Posterior cingulate gyrus (tissue), 11 donors: ENCODE data around the gene CACNA2D2.

Source experiments
- DNase-seq, 10 donors: peaks; one replicate each; pipeline versions ENCODE4 v3.0.0 to v3.0.0-alpha.2; 2020 to 2021; ENCODE audit warnings: mixed read lengths in 3 of 10
- intact Hi-C: fragments of 100-400 bp; cut with DNase I; formaldehyde crosslinking; loops from one replicate; pipeline ENCODE4 v1.15.1; 2023

The CACNA2D2 gene

GRCh38 chr3:50354186-50354764 is 149.2 kb downstream of the CACNA2D2 start:
- intact Hi-C loops = no loop called here
- DNase-seq = no peak

DNA sequence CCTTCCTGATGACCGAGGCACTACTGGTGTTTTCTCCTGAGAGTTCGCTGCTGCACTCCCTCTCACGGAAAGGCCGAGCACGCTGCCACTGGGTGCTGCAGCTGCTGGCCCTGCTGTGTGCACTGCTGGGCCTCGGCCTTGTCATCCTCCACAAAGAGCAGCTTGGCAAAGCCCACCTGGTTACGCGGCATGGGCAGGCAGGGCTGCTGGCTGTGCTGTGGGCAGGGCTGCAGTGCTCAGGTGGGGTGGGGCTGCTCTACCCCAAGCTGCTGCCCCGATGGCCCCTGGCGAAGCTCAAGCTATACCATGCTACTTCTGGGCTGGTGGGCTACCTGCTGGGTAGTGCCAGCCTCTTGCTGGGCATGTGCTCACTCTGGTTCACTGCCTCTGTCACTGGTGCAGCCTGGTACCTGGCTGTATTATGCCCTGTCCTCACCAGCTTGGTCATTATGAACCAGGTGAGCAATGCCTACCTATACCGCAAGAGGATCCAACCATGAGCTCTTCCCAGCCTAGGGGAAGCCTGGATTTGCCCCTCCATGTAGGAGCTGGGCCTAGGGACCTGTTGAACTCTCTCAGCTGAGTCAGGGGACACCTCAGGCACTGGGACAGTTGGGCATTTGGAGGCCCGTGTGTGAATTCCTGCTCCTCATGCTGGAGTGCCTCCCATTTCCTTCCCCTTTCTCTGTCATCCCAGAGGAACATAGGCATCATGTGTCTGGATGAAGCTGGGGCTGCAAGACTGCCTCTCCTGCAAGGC is 150.0 kb downstream of the CACNA2D2 start:
- intact Hi-C loops = no loop called here
- no peak for DNase-seq

DNA sequence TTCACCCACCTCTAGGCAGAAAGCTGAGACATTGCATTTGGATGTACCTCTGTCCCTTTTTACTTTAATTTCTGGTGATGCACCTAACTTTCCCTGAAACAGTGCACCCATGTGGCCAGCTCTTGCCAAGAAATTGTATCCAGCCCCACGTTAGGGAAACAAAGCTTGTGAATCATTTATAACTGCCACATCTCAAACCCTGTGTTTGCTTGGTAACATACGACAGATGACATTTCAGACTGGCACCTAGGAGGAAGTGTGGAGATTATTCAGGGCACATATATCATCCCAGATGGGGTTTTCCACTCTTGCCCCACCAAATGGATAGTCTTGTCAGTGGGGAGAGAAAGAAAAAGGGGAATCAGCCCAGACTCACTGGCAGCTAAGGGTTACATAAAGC is 150.7 kb downstream of the CACNA2D2 start:
- intact Hi-C loops = no loop called here
- no peak for DNase-seq

- intact Hi-C loops = loop anchor here (1.0 kb wide), 1 partner anchor 8 kb away; the partner anchor contains the start of gene TMEM115
These were observed 152.1 kb downstream of the CACNA2D2 start for GRCh38 chr3:50351323-50351697.

DNA sequence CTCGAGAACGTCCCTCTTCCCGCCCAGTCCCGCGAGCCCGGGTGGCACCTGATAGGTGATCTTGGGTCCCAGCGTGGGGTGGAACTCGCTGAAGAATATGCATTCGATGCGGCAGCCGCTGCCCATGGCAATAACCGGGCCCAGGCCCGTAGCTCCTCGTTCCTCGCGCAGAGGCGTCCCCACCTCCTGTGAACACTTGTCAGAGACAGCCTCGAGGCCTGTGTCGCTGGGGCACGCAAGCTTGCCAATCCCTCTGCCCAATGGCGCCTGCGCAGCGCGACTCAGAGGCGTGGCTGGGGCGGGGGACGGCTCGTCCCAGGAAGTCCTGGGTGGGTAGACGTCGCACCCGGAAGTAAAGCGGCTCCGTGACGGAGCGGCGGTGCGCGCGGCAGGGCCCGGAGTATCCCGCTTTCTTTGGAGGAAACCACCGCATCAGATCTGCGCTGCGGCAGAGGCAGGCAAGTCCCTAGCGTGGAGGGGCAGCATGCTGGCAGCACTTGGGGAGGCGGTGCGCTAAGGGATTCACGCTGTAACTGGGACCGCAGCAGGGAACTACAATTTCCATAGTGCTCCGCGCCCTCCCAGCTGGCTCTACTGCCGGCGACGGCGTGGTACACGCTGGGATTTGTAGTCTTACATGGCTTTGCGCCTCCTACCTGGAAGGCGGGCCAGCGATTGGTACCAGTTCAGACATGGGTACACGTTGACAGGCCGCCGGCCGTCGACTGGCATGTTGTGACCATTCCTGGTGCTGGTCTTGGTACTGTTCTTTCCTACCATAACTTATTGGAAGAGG is 152.7 kb downstream of the CACNA2D2 start, which contains the start of the genes CYB561D2 and NPRL2:
TSS of gene CYB561D2 (plus strand) at position 336 of the 796 bp plus-strand sequence. CDS start 572 bp downstream, outside the sequence.
TSS of gene NPRL2 (minus strand) at position 249 of the 796 bp plus-strand sequence. CDS start at position 126, 123 bp downstream.
- intact Hi-C loops = loop anchor here (1.0 kb wide), 1 partner anchor 9 kb away; the partner anchor contains the start of gene TMEM115
- DNase-seq = peak; percentile 99 to 100 (median 99)

More at GRCh38 chr3:50351323-50351697, 152.1 kb downstream of the CACNA2D2 start:
- peak in 1 of 10 donors; percentile 78 for DNase-seq

GRCh38 chr3:50350213-50350526 is 153.3 kb downstream of the CACNA2D2 start:
- intact Hi-C loops = no loop called here
- no peak for DNase-seq

GRCh38 chr3:50347187-50347813 is 156.1 kb downstream of the CACNA2D2 start:
- intact Hi-C loops = loop anchor here (1.0 to 5.0 kb wide), 2 partner anchors 195 to 265 kb away; partner anchors contain the start of gene CISH
- peak in 8 of 10 donors; percentile 62 to 96 (median 72) for DNase-seq

DNA sequence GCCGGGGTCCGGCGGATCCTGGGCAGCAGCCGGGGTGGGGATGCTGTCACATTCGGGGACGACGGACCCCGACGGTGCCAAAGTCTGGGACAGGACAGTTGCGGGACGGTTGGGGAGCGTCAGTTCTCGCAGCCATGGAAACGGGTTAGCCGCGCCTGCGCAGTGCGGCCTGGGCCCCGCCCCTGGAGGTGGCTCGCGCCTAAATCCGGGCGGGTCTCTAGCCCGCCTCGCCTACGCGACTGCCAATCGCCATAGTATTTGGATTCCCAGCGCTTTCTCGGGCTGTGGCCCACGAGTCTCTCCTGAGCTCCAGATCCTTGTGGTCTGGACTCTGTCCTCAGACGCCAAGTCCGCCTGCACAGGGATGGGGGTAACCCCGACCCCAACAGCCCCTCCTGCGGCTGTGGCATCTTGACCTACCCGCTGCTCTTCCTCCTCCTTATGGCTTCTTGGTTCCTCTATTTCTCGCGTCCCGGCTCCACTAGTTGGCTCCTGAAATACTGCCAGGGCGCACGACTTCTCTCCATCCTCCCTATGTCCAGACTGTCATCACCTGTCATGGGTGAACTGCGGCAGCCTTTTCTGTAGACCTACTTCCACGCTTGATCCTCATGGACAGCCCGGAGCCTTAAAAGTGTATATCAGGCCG is 157.7 kb downstream of the CACNA2D2 start, which contains the start of gene ZMYND10:
TSS of gene ZMYND10 (minus strand) at position 147 of the 649 bp plus-strand sequence. CDS start 153 bp downstream, outside the sequence.
- peak in 7 of 10 donors; percentile 32 to 93 (median 63) for DNase-seq
- intact Hi-C loops = loop anchor here (5.0 kb wide), 1 partner anchor 267 kb away; the partner anchor contains the start of gene CISH

DNA sequence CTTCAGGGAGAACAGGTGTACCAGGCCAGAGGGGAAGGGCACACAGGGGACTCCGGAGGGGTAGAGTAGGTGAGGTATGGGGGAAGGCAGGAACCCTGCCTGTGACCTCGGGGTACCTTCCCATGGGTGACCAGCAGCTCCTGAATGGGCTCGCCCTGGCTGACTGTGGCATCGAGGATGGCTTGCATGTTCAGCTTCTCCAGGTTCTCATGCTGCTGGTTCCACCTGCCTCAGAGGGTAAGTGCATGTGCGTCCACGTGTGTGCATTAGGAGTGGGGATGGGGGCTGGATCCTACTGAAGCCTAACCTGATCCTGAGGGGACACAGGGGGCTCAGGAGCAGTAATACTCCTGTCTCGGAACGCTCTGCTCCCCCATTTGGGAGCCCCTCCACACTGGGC is 158.4 kb downstream of the CACNA2D2 start:
- DNase-seq = no peak
- intact Hi-C loops = loop anchor here (5.0 kb wide), 1 partner anchor 267 kb away; the partner anchor contains the start of gene CISH

GRCh38 chr3:50342813-50343633 is 160.4 kb downstream of the CACNA2D2 start:
- no peak for DNase-seq
- intact Hi-C loops = no loop called here

DNA sequence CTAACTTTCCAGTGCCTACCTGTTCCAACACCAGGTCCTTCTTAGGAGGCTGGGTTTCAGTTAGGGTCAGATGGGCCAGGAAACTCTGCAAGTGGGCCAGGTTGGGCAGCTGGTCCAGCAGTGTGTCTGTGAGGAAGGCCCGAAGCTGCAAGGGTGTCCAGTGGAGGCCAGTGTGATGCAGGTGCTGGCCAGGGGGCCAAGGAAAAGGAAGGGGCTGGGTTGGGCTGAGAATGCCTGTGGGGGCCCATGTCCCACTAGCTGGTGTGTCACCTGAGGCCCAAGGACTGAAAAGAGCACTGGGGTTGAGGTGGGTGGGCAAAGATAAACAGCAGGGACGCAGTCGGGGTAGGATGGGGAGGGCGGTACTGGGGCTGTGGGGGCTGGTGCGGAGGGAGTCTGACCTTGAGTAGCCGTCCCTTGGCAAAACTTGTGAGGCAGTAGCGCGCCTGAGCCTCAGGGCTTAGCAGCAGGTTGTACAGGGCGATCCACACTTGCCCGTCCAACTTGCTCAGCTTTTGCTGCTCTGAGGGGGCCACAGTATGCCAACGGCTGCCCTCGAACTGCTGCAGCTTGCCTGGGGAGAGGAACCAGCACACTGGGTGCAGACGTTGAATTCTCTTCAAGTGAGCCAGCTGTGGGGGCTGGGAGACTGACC is 161.3 kb downstream of the CACNA2D2 start:
- no peak for DNase-seq
- intact Hi-C loops = no loop called here

DNA sequence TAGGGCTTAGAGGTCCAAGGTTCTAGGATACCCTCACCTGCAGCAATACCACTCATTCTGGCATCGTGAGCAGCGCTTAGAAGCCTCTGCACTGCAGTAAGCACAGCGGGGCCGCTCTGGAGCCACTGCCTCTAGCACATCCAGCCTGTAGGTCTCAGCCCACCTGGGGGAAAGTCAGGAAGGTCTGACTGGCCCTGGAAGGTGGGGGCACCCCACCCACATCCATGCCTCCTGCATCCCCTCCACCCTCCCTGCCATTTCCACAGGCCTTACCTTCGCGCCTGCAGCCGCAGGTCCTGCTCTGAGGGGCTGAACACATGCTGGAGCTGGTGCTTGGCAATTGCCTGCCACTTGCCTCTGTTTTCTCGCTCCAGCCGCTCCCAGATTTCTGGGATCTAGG is 161.9 kb downstream of the CACNA2D2 start:
- intact Hi-C loops = no loop called here
- no peak for DNase-seq

GRCh38 chr3:50340448-50341329 is 162.7 kb downstream of the CACNA2D2 start, which contains the start of gene RASSF1:
Gene RASSF1 (minus strand): TSS chr3:50340836. CDS start chr3:50340805, 31 bp downstream.
- peak in 1 of 10 donors; percentile 73 for DNase-seq
- intact Hi-C loops = no loop called here

- intact Hi-C loops = no loop called here
- DNase-seq = no peak
These were observed 163.3 kb downstream of the CACNA2D2 start for GRCh38 chr3:50340147-50340447.

DNA sequence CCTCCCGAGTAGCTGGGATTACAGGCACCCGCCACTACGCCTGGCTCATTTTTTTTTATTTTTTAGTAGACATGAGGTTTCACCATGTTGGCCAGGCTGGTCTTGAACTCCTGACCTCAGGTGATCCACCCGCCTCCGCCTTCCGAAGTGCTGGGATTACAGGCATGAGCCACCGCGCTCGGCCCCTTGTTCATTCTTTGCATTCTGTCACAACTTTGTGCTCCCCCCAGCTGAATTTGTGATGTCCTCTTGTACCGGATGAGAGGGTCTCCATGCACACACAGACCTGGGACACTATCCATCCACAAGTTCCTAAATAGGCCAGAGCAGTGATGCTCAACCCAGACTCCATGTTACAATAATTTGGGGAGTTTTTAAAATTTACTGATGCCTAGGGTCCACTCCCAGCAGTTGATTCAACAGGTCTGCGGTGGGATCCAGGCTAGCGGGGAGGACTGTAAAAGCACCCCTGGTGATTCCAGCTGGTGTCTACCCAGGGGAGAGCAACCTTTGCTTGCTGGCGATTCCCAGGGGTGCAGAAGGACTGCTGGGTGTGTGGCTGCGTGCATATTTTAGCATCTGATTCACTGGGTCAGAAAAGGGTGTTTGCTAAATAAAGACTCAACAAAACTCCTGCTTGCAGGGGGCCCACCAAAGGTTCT is 163.8 kb downstream of the CACNA2D2 start:
- intact Hi-C loops = no loop called here

GRCh38 chr3:50338965-50339364 is 164.5 kb downstream of the CACNA2D2 start:
- no peak for DNase-seq
- intact Hi-C loops = no loop called here

More for the DNA sequence above, 163.8 kb downstream of the CACNA2D2 start:
- no peak for DNase-seq
